ENCODE measurements around the gene POLRMT. TPM values are rescaled to one million over a fixed set of nuclear protein-coding genes. Genes with fewer than 3 reads are reported as not detected.

The POLRMT gene
- total RNA-seq, 1 donor from 2014 or later: 36.0 TPM

DNA sequence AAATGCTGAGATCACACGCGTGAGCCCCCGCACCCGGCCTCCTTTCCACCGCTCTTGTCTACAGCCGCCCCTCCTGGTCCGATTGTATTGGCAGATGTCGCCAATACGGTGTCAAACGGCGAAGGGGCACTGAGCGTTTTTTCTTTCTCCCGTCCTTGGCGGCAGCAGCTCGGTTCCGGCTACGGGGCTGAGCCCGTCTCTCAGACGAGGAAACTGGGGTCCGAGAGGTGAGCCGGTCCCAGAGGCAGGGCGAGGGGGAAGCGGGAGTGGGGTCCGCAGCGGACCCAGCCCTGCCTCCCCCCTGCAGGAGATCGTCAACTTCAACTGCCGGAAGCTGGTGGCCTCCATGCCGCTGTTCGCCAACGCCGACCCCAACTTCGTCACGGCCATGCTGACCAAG is 20.4 kb downstream of the POLRMT start:
- DNase-seq: no peak
- intact Hi-C loops (cut with DNase I): no loop called here
- H3K4me1 ChIP-seq: peaks cover 14% of the 10 kb centered on the region
- ATAC-seq: no peak
- H3K4me3 ChIP-seq: no peak overlapping the region
- TF ChIP-seq, protein P1, sequence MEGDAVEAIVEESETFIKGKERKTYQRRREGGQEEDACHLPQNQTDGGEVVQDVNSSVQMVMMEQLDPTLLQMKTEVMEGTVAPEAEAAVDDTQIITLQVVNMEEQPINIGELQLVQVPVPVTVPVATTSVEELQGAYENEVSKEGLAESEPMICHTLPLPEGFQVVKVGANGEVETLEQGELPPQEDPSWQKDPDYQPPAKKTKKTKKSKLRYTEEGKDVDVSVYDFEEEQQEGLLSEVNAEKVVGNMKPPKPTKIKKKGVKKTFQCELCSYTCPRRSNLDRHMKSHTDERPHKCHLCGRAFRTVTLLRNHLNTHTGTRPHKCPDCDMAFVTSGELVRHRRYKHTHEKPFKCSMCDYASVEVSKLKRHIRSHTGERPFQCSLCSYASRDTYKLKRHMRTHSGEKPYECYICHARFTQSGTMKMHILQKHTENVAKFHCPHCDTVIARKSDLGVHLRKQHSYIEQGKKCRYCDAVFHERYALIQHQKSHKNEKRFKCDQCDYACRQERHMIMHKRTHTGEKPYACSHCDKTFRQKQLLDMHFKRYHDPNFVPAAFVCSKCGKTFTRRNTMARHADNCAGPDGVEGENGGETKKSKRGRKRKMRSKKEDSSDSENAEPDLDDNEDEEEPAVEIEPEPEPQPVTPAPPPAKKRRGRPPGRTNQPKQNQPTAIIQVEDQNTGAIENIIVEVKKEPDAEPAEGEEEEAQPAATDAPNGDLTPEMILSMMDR (IDR thresholded peaks at IDR 0.05): no peak
- no peaks in the 10 kb centered on the region for H3K9me3 ChIP-seq
- no peaks in the 10 kb centered on the region for H3K36me3 ChIP-seq
- no peaks in the 10 kb centered on the region for H3K27me3 ChIP-seq
- no peak overlapping the region for H3K27ac ChIP-seq

DNA sequence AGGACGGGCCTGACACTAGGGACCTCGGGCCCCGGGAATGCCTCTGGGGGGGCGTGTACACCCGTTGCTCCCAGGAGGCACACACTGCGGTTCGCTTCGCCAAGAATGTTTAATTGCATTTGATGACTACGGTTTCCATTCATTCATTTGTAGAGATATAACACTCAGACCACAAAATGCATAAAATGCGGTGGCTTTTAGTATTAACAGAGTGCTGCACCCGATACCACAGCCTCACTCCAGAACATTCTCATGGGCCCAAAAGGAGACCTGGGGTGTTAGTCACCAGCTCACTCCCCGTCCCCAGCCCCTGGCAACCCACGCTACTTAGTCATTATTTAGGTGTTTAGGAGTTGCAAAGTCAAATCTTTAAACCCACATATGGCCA is 21.9 kb downstream of the POLRMT start:
- intact Hi-C loops (cut with DNase I): no loop called here
- Histone ChIP-seq H3K36me3 (no peaks in the 10 kb centered on the region), H3K4me1 (peaks cover 14% of the 10 kb centered on the region), H3K27me3 (no peaks in the 10 kb centered on the region), H3K9me3 (no peaks in the 10 kb centered on the region), H3K4me3 (peak overlapping the region; percentile 36), H3K27ac (peak overlapping the region; percentile 60)
- DNase-seq: no peak
- no peak for ATAC-seq
- TF ChIP-seq, protein P1 (IDR thresholded peaks at IDR 0.05): no peak

DNA sequence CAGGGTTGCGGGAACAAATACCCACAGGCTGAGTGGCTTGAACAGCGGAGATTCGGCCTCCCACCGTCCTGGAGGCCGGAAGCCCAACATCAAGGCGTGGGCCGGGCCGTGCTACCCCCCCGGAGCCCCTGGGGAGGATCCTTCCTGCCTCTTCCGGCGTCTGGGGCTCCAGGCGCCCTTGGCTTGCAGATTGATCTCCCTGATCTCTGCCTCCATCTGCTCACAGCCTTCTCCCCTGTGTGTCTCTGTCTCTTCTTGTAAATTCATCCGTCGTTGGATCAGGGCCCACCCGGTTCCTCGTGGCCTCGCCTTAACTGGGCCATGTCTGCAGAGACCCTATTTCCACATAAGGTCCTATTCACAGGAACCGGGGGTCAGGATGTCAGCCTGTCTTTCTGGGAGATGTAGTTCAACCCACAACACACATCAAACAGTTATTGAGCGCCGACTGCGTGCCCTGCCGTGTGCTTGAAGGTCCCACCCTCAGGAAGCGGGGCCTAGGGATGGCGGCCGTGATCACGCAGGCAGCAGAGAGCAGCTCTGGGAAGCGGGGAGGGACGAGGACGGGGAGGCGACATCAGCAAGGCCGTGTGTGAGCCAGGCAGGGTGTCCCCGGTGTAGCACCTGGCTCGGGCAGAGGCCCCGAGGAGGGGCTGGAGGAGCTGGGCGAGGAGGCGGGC is 22.4 kb downstream of the POLRMT start:
- intact Hi-C loops (cut with DNase I): no loop called here
- no peaks in the 10 kb centered on the region for H3K36me3 ChIP-seq
- TF ChIP-seq, protein P1 (IDR thresholded peaks at IDR 0.05): no peak
- H3K27me3 ChIP-seq: no peaks in the 10 kb centered on the region
- peak overlapping the region; percentile 60 for H3K27ac ChIP-seq
- ATAC-seq (peak; percentile 47), DNase-seq (no peak)
- H3K4me3 ChIP-seq: peak overlapping the region; percentile 36
- peaks cover 14% of the 10 kb centered on the region for H3K4me1 ChIP-seq
- H3K9me3 ChIP-seq: no peaks in the 10 kb centered on the region

DNA sequence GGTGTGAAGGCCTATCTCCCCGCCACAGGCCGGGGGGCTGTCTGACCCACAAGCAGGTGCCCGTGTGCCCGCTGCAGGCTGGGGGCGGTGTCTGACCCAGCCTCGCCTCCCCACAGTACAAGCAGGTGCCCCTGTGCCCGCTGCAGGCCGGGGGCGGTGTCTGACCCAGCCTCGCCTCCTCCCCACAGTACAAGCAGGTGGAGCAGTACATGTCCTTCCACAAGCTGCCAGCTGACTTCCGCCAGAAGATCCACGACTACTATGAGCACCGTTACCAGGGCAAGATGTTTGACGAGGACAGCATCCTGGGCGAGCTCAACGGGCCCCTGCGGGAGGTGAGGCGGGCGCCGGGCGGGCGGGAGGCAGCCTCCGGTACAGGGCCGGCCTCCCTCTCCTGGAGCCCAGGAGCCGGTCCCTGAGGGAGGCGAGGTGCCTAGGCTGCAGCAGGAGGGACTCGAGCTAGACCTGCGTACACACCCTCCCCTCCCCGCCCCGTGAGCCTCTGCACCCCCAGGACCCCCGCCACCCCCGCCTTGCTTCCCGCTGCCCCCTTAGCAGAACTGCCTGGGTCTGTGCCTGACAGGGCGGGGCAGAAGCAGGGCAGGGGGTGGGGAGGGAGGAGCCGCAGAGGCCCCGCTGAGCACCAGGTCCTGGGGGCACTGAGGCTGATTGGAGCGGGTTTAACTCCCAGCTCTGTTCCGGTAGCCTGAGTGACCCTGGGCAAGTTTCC is 23.1 kb downstream of the POLRMT start:
- TF ChIP-seq, protein P1 (IDR thresholded peaks at IDR 0.05): no peak
- Histone ChIP-seq H3K27ac (peak overlapping the region; percentile 60), H3K27me3 (no peaks in the 10 kb centered on the region), H3K4me1 (peaks cover 14% of the 10 kb centered on the region), H3K9me3 (no peaks in the 10 kb centered on the region), H3K36me3 (no peaks in the 10 kb centered on the region), H3K4me3 (peak overlapping the region; percentile 36)
- intact Hi-C loops (cut with DNase I): no loop called here
- ATAC-seq: peak; percentile 5
- no peak for DNase-seq

DNA sequence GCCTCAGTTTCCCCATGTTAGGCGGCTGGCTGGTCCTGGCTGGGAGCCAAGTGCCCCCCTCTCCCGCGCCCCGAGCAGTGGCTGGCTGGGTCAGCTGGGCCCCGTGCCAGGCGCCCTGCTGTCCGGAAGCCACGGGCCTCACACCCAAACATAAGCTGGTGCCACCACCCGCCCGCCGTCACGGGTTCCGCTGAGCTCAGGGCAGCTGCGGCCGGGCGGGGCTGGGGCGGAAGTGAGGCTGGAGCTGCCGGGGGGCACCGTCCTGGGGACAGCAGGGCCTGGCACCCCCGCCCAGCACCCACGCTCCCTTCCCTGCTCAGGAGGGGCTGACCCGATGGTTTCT is 24.4 kb downstream of the POLRMT start:
- TF ChIP-seq, protein P1 (IDR thresholded peaks at IDR 0.05): no peak
- peak; percentile 85 for DNase-seq
- H3K9me3 ChIP-seq: no peaks in the 10 kb centered on the region
- intact Hi-C loops (cut with DNase I): no loop called here
- peak; percentile 70 for ATAC-seq
- H3K4me1 ChIP-seq: peaks cover 14% of the 10 kb centered on the region
- no peak overlapping the region for H3K4me3 ChIP-seq
- H3K36me3 ChIP-seq: no peaks in the 10 kb centered on the region
- H3K27me3 ChIP-seq: no peaks in the 10 kb centered on the region
- H3K27ac ChIP-seq: no peak overlapping the region

Data from upper lobe of right lung (tissue), 1 donor.